H1 (cell line): ENCODE measurements around the gene ABCB11. TPM values are rescaled to one million over a fixed set of nuclear protein-coding genes. Genes with fewer than 3 reads are reported as not detected.

Experiments
- CTCF ChIA-PET: fragments of 300-600 bp; sonication (Branson Sonifier 250); formaldehyde crosslinking; loops from one replicate; lab custom pipeline; 2021; ENCODE audit not compliant: partially characterized antibody; lab: Charles Lee
- POLR2A ChIA-PET: fragments of 300-600 bp; sonication (Branson Sonifier 250); formaldehyde crosslinking; loops from one replicate; lab custom pipeline; 2021; ENCODE audit warnings: inconsistent platforms; ENCODE audit not compliant: partially characterized antibody; lab: Charles Lee
- DNase-seq, 2 experiments: peaks; one replicate each; pipeline versions ENCODE4 v3.0.0 to v3.0.0-alpha.2; 2010 to 2022; ENCODE audit warnings: low spot score in 2 of 2, low read depth in 1 of 2, mixed read lengths in 1 of 2
- FAIRE-seq: peaks from 2 replicates; lab custom pipeline; 2011; peaks lifted over from hg19 to GRCh38; lab: Jason Lieb, UNC
- H2AFZ ChIP-seq: 2 replicates; pipeline ENCODE4 v1.8.1; 2012; ENCODE audit warnings: low read length, inconsistent platforms
- H2AK5ac ChIP-seq: 2 replicates; pipeline ENCODE4 v1.6.1; 2013; ENCODE audit warnings: low read depth, low read length
- H2BK120ac ChIP-seq: replicated peaks from 2 replicates; pipeline ENCODE3; 2013; ENCODE audit warnings: low read depth, low read length, inconsistent platforms
- H2BK12ac ChIP-seq: 2 replicates; pipeline ENCODE4 v1.6.1; 2013; ENCODE audit warnings: low read depth, low read length
- H2BK15ac ChIP-seq: 2 replicates; pipeline ENCODE4 v1.6.1; 2013; ENCODE audit warnings: low read length
- H2BK20ac ChIP-seq: 2 replicates; pipeline ENCODE4 v1.6.1; 2013; ENCODE audit warnings: low read length
- H2BK5ac ChIP-seq: 2 replicates; pipeline ENCODE4 v1.6.1; 2013; ENCODE audit warnings: low read depth, low read length
- H3K14ac ChIP-seq: 2 replicates; pipeline ENCODE4 v1.6.1; 2013; ENCODE audit warnings: inconsistent platforms; ENCODE audit not compliant: insufficient read length
- H3K18ac ChIP-seq: 2 replicates; pipeline ENCODE4 v1.6.1; 2013; ENCODE audit warnings: low read length; ENCODE audit errors: extremely low read depth
- H3K23ac ChIP-seq: 2 replicates; pipeline ENCODE4 v1.6.1; 2013; ENCODE audit warnings: inconsistent platforms; ENCODE audit not compliant: insufficient read length
- H3K23me2 ChIP-seq: 2 replicates; pipeline ENCODE4 v1.6.1; 2013; ENCODE audit warnings: low read depth, low read length
- H3K27ac ChIP-seq: 2 replicates; pipeline ENCODE4 v1.6.1; 2011; ENCODE audit warnings: low read depth, low read length, inconsistent platforms
- H3K27me3 ChIP-seq, 4 experiments: replicated peaks in 1 of 4; 1 replicate in 1 of 4; 2 replicates in 3 of 4; pipeline versions ENCODE4 v1.6.1 to v1.8.1; 2011 to 2013; ENCODE audit warnings: low read length in 3 of 4, mild to moderate bottlenecking in 3 of 4, inconsistent platforms in 2 of 4, mixed read lengths in 2 of 4, moderate library complexity in 1 of 4; ENCODE audit not compliant: control insufficient read depth in 3 of 4, insufficient read depth in 3 of 4; ENCODE audit errors: extremely low read depth in 1 of 4
- H3K36me3 ChIP-seq, 4 experiments: 2 replicates each; pipeline versions ENCODE4 v1.6.1 to v1.8.1; 2011 to 2013; ENCODE audit warnings: mild to moderate bottlenecking in 4 of 4, low read length in 3 of 4, moderate library complexity in 2 of 4, control low read depth in 1 of 4, inconsistent platforms in 1 of 4; ENCODE audit not compliant: insufficient read depth in 4 of 4, control insufficient read depth in 2 of 4
- H3K4ac ChIP-seq: replicated peaks from 2 replicates; pipeline ENCODE3; 2013; ENCODE audit warnings: low read length, low read depth, mixed read lengths, inconsistent platforms; ENCODE audit not compliant: insufficient read length
- H3K4me1 ChIP-seq, 4 experiments: replicated peaks in 1 of 4; 1 replicate in 1 of 4; 2 replicates in 3 of 4; pipeline versions ENCODE4 v1.6.1 to v1.8.1; 2011 to 2013; ENCODE audit warnings: low read length in 3 of 4, inconsistent platforms in 2 of 4, mixed read lengths in 1 of 4; ENCODE audit not compliant: insufficient read depth in 4 of 4, control insufficient read depth in 3 of 4
- H3K4me2 ChIP-seq, 2 experiments: 2 replicates each; pipeline versions ENCODE4 v1.6.1 to v1.8.1; 2011 to 2013; ENCODE audit warnings: low read depth in 2 of 2, low read length in 2 of 2, control low read depth in 1 of 2, inconsistent platforms in 1 of 2, mild to moderate bottlenecking in 1 of 2; ENCODE audit not compliant: insufficient read depth in 1 of 2
- H3K4me3 ChIP-seq, 4 experiments: fragments of 200-600, 300-600 bp in 1 of 4; sonication (generic), shearing (Covaris generic), sonication (Bioruptor Twin) in 1 of 4; 2 replicates each; pipeline versions ENCODE4 v1.5.1 to v1.8.1; 2011 to 2016; ENCODE audit warnings: low read length in 4 of 4, low read depth in 3 of 4, control low read depth in 2 of 4, inconsistent platforms in 2 of 4, mild to moderate bottlenecking in 2 of 4, mixed read lengths in 1 of 4, moderate library complexity in 1 of 4; ENCODE audit not compliant: insufficient read depth in 2 of 4; ENCODE audit errors: extremely low read depth in 1 of 4
- H3K56ac ChIP-seq: replicated peaks from 2 replicates; pipeline ENCODE3; 2013; ENCODE audit warnings: low read depth, mild to moderate bottlenecking, mixed read lengths, low read length, inconsistent platforms; ENCODE audit not compliant: insufficient read length
- H3K79me1 ChIP-seq: 2 replicates; pipeline ENCODE4 v1.6.1; 2013; ENCODE audit warnings: low read depth, low read length, control low read depth
- H3K79me2 ChIP-seq, 2 experiments: 2 replicates each; pipeline versions ENCODE4 v1.6.1 to v1.8.1; 2012 to 2013; ENCODE audit warnings: low read length in 2 of 2, mild to moderate bottlenecking in 2 of 2, inconsistent platforms in 1 of 2; ENCODE audit not compliant: insufficient read depth in 2 of 2, control insufficient read depth in 1 of 2
- H3K9ac ChIP-seq, 4 experiments: replicated peaks in 1 of 4; 1 replicate in 1 of 4; 2 replicates in 3 of 4; pipeline versions ENCODE4 v1.6.1 to v1.8.1; 2011 to 2013; ENCODE audit warnings: low read depth in 3 of 4, low read length in 3 of 4, control low read depth in 2 of 4, mild to moderate bottlenecking in 2 of 4, moderate library complexity in 2 of 4, inconsistent platforms in 1 of 4; ENCODE audit errors: extremely low read depth in 1 of 4
- H3K9me3 ChIP-seq, 2 experiments: 2 replicates each; pipeline versions ENCODE4 v1.6.1 to v1.8.1; 2012 to 2013; ENCODE audit warnings: mild to moderate bottlenecking in 2 of 2, moderate library complexity in 2 of 2, control low read depth in 1 of 2, inconsistent platforms in 1 of 2, low read depth in 1 of 2, low read length in 1 of 2, mixed read lengths in 1 of 2; ENCODE audit not compliant: insufficient read depth in 2 of 2
- H4K20me1 ChIP-seq, 2 experiments: replicated peaks in 1 of 2; 2 replicates each; pipeline versions ENCODE3 to v1.8.1; 2011 to 2013; ENCODE audit warnings: inconsistent platforms in 2 of 2, low read length in 2 of 2, mild to moderate bottlenecking in 1 of 2; ENCODE audit not compliant: insufficient read depth in 2 of 2, control insufficient read depth in 1 of 2
- H4K5ac ChIP-seq: 2 replicates; pipeline ENCODE4 v1.6.1; 2013; ENCODE audit warnings: low read length, low read depth, mixed read lengths, inconsistent platforms; ENCODE audit not compliant: insufficient read length
- H4K8ac ChIP-seq: 2 replicates; pipeline ENCODE4 v1.8.0; 2013; ENCODE audit warnings: mild to moderate bottlenecking, moderate library complexity, low read length, inconsistent platforms; ENCODE audit not compliant: insufficient read depth; ENCODE audit errors: extremely low read depth
- H4K91ac ChIP-seq: replicated peaks from 2 replicates; pipeline ENCODE3; 2013; ENCODE audit warnings: low read length, mixed read lengths, inconsistent platforms; ENCODE audit not compliant: insufficient read length
- HDAC6 ChIP-seq: IDR thresholded peaks from one replicate; pipeline ENCODE4 v1.7.1; 2012; ENCODE audit warnings: low read depth, mild to moderate bottlenecking, inconsistent platforms, low read length, moderate library complexity
- JUN ChIP-seq: IDR thresholded peaks from 2 replicates; pipeline ENCODE4 v1.6.1; 2011; ENCODE audit warnings: low read depth, mild to moderate bottlenecking, improper control_type of control experiment, low read length
- KDM5A ChIP-seq: fragments of 200-600 bp; IDR thresholded peaks from 2 replicates; pipeline ENCODE4 v1.7.1; 2012; ENCODE audit warnings: mild to moderate bottlenecking, low read length, inconsistent platforms, mixed read lengths
- NANOG ChIP-seq: IDR thresholded peaks from 2 replicates; pipeline ENCODE4 v1.6.1; 2011; ENCODE audit warnings: low read length, low read depth, mild to moderate bottlenecking, inconsistent platforms; ENCODE audit not compliant: insufficient read depth, poor library complexity, severe bottlenecking
- SRF ChIP-seq: IDR thresholded peaks from 2 replicates; pipeline ENCODE4 v1.6.1; 2011; ENCODE audit warnings: mild to moderate bottlenecking, low read depth, low read length, moderate library complexity
- WGBS, 2 experiments: shearing (Covaris generic) in 1 of 2; methylation state at CpG; one replicate each; pipeline versions ENCODE4 v1.1.6 to v1.1.7; 2013 to 2015; ENCODE audit warnings: low lambda C conversion rate in 2 of 2, mixed read lengths in 2 of 2, inconsistent platforms in 1 of 2, low coverage in 1 of 2, missing lambda C conversion rate in 1 of 2; ENCODE audit not compliant: insufficient replicate concordance in 2 of 2, insufficient coverage in 1 of 2, insufficient read length in 1 of 2; ENCODE audit errors: extremely low coverage in 1 of 2, missing lambda C conversion rate in 1 of 2; 5-methylcytosine and 5-hydroxymethylcytosine counted together
- polyA plus RNA-seq, 7 experiments: library from polyadenylated mRNA; depleted of rRNA in 3 of 7; stranded (reverse) in 5 of 7; unstranded in 2 of 7; fragments of >200 nt in 5 of 7; fragments of 200-250 nt in 2 of 7; gene quantifications; 1 replicate in 5 of 7; 2 replicates in 1 of 7; 4 replicates in 1 of 7; pipeline versions ENCODE4 v1.2.1 to v1.2.3, GENCODE V29; 2011 to 2013; ENCODE audit warnings: missing spikeins in 2 of 7, mixed read lengths in 2 of 7
- total RNA-seq: library from RNA; stranded (reverse); fragmentation: NEBNext Ultra II Directional; extraction: Animal tissue kit (Norgen Biotek cat#: 25700); gene quantifications from 2 replicates; pipeline ENCODE4 v1.2.1, GENCODE V29; 2021

ABCB11 gene
- total and polyA plus RNA-seq, 2 of the 8 experiments (the other 6 are each of a cell fraction or from before 2014, with no cell fraction given): not detected

GRCh38 chr2:169066897-169067296 is 35.8 kb upstream of the ABCB11 start:
- no peak for TF ChIP-seq KDM5A
- no peak for TF ChIP-seq NANOG
- TF ChIP-seq HDAC6: no peak
- TF ChIP-seq JUN: no peak
- TF ChIP-seq SRF: no peak
- H2BK5ac ChIP-seq: no peak overlapping the region
- FAIRE-seq: no peak
- no peak overlapping the region for H3K4me2 ChIP-seq
- H3K9me3 ChIP-seq: no peaks in the 10 kb centered on the region
- H4K8ac ChIP-seq: 0 out of 2 replicates have a peak overlapping the region, but pooled peaks have one; percentile 18
- H3K27me3 ChIP-seq: no peaks in the 10 kb centered on the region
- no peak overlapping the region for H2BK20ac ChIP-seq
- H3K23me2 ChIP-seq: no peaks in the 10 kb centered on the region
- no peak overlapping the region for H3K18ac ChIP-seq
- H3K9ac ChIP-seq: no peak overlapping the region
- no peak for DNase-seq
- WGBS, 2 experiments: 86% methylated on average over 1 of the region's 1 CpG; no CpG with 5 or more reads in 1 of the 2 experiments
- no peak overlapping the region for H3K27ac ChIP-seq
- CTCF ChIA-PET: interaction anchor here (1.2 to 1.9 kb wide), 2 partner anchors 9 to 97 kb away, joined by 3 to 10 read pairs; no protein-coding TSS in a partner anchor
- no peak overlapping the region for H2BK15ac ChIP-seq
- H4K20me1 ChIP-seq: no peaks in the 10 kb centered on the region
- no peak overlapping the region for H2AK5ac ChIP-seq
- H3K23ac ChIP-seq: no peak overlapping the region
- no peak overlapping the region for H4K5ac ChIP-seq
- no peak overlapping the region for H2AFZ ChIP-seq
- no peaks in the 10 kb centered on the region for H3K79me2 ChIP-seq
- no peak overlapping the region for H2BK120ac ChIP-seq
- no peaks in the 10 kb centered on the region for H3K36me3 ChIP-seq
- H3K4me1 ChIP-seq: no peaks in the 10 kb centered on the region
- H3K14ac ChIP-seq: no peak overlapping the region
- no peak overlapping the region for H4K91ac ChIP-seq
- H3K4ac ChIP-seq: no peak overlapping the region
- POLR2A ChIA-PET: no interaction called here
- no peak overlapping the region for H2BK12ac ChIP-seq
- no peak overlapping the region for H3K56ac ChIP-seq
- H3K4me3 ChIP-seq: no peak overlapping the region
- H3K79me1 ChIP-seq: no peaks in the 10 kb centered on the region
